Measurements from ENCODE around the gene CHN1. TPM values are rescaled to one million over a fixed set of nuclear protein-coding genes. Genes with fewer than 3 reads are reported as not detected.

CHN1 gene
- polyA plus RNA-seq, 1 donor, result 8.2 TPM

- 89% methylated on average over 3 of the region's 4 CpGs for WGBS (ENCODE audit: insufficient coverage, low lambda C conversion rate)
- no peak for DNase-seq
- peaks cover 3% of the 10 kb centered on the region for H3K4me1 ChIP-seq (ENCODE audit: control insufficient read depth, insufficient read depth, low read length)
- no peaks in the 10 kb centered on the region for H3K27me3 ChIP-seq (ENCODE audit: control insufficient read depth, insufficient read depth, low read length)
- no peak overlapping the region for H3K27ac ChIP-seq (ENCODE audit: low read length)
- no peak overlapping the region for H3K4me3 ChIP-seq (ENCODE audit: low read length)
- H3K9me3 ChIP-seq (ENCODE audit: control insufficient read depth, low read depth, low read length), result no peaks in the 10 kb centered on the region
- H3K36me3 ChIP-seq (ENCODE audit: control insufficient read depth, insufficient read depth, low read length), result no peaks in the 10 kb centered on the region
Observed at GRCh38 chr2:174974131-174974530, 31.1 kb downstream of the CHN1 start.

GRCh38 chr2:174972924-174973323 is 32.3 kb downstream of the CHN1 start:
- no peak overlapping the region for H3K4me3 ChIP-seq (ENCODE audit: low read length)
- no peak for DNase-seq

GRCh38 chr2:174971868-174972781 is 33.1 kb downstream of the CHN1 start:
- no peak overlapping the region for H3K27ac ChIP-seq (ENCODE audit: low read length)
- WGBS (ENCODE audit: insufficient coverage, low lambda C conversion rate), result no CpG with 5 or more reads among the region's 7 CpGs
- H3K4me1 ChIP-seq (ENCODE audit: control insufficient read depth, insufficient read depth, low read length), result peaks cover 3% of the 10 kb centered on the region
- peak; percentile 57 to 82 for DNase-seq
- H3K9me3 ChIP-seq (ENCODE audit: control insufficient read depth, low read depth, low read length), result no peaks in the 10 kb centered on the region
- no peak overlapping the region for H3K4me3 ChIP-seq (ENCODE audit: low read length)
- H3K36me3 ChIP-seq (ENCODE audit: control insufficient read depth, insufficient read depth, low read length), result no peaks in the 10 kb centered on the region
- no peaks in the 10 kb centered on the region for H3K27me3 ChIP-seq (ENCODE audit: control insufficient read depth, insufficient read depth, low read length)

More at GRCh38 chr2:174972924-174973323, 32.3 kb downstream of the CHN1 start:
- H3K36me3 ChIP-seq (ENCODE audit: control insufficient read depth, insufficient read depth, low read length), result no peaks in the 10 kb centered on the region
- H3K27me3 ChIP-seq (ENCODE audit: control insufficient read depth, insufficient read depth, low read length), result no peaks in the 10 kb centered on the region
- no peaks in the 10 kb centered on the region for H3K9me3 ChIP-seq (ENCODE audit: control insufficient read depth, low read depth, low read length)
- H3K27ac ChIP-seq (ENCODE audit: low read length), result no peak overlapping the region
- H3K4me1 ChIP-seq (ENCODE audit: control insufficient read depth, insufficient read depth, low read length), result peaks cover 3% of the 10 kb centered on the region

- no peaks in the 10 kb centered on the region for H3K36me3 ChIP-seq (ENCODE audit: control insufficient read depth, insufficient read depth, low read length)
- H3K4me3 ChIP-seq (ENCODE audit: low read length), result no peak overlapping the region
- no peaks in the 10 kb centered on the region for H3K27me3 ChIP-seq (ENCODE audit: control insufficient read depth, insufficient read depth, low read length)
- WGBS (ENCODE audit: insufficient coverage, low lambda C conversion rate), result 100% methylated on average over 1 of the region's 1 CpG
- no peak for DNase-seq
- peaks cover 3% of the 10 kb centered on the region for H3K4me1 ChIP-seq (ENCODE audit: control insufficient read depth, insufficient read depth, low read length)
- H3K9me3 ChIP-seq (ENCODE audit: control insufficient read depth, low read depth, low read length), result no peaks in the 10 kb centered on the region
- no peak overlapping the region for H3K27ac ChIP-seq (ENCODE audit: low read length)
Observed at GRCh38 chr2:174970092-174970491, 35.1 kb downstream of the CHN1 start.

- Histone ChIP-seq H3K9me3 (ENCODE audit: control insufficient read depth, low read depth, low read length) (no peaks in the 10 kb centered on the region), H3K27me3 (ENCODE audit: control insufficient read depth, insufficient read depth, low read length) (no peaks in the 10 kb centered on the region), H3K4me1 (ENCODE audit: control insufficient read depth, insufficient read depth, low read length) (peaks cover 3% of the 10 kb centered on the region), H3K4me3 (ENCODE audit: low read length) (no peak overlapping the region), H3K27ac (ENCODE audit: low read length) (no peak overlapping the region), H3K36me3 (ENCODE audit: control insufficient read depth, insufficient read depth, low read length) (no peaks in the 10 kb centered on the region)
- WGBS (ENCODE audit: insufficient coverage, low lambda C conversion rate), result 90% methylated on average over 6 of the region's 6 CpGs
- no peak for DNase-seq
Observed at GRCh38 chr2:174969091-174969734, 36.0 kb downstream of the CHN1 start.

GRCh38 chr2:174967691-174968260 is 37.4 kb downstream of the CHN1 start:
- Histone ChIP-seq H3K4me3 (ENCODE audit: low read length) (no peak overlapping the region), H3K4me1 (ENCODE audit: control insufficient read depth, insufficient read depth, low read length) (peaks cover 3% of the 10 kb centered on the region), H3K27me3 (ENCODE audit: control insufficient read depth, insufficient read depth, low read length) (no peaks in the 10 kb centered on the region), H3K36me3 (ENCODE audit: control insufficient read depth, insufficient read depth, low read length) (no peaks in the 10 kb centered on the region), H3K27ac (ENCODE audit: low read length) (no peak overlapping the region), H3K9me3 (ENCODE audit: control insufficient read depth, low read depth, low read length) (no peaks in the 10 kb centered on the region)
- 43% methylated on average over 1 of the region's 3 CpGs for WGBS (ENCODE audit: insufficient coverage, low lambda C conversion rate)
- DNase-seq, result no peak

- Histone ChIP-seq H3K4me1 (ENCODE audit: control insufficient read depth, insufficient read depth, low read length) (no peaks in the 10 kb centered on the region), H3K36me3 (ENCODE audit: control insufficient read depth, insufficient read depth, low read length) (no peaks in the 10 kb centered on the region), H3K9me3 (ENCODE audit: control insufficient read depth, low read depth, low read length) (no peaks in the 10 kb centered on the region), H3K27ac (ENCODE audit: low read length) (no peak overlapping the region), H3K27me3 (ENCODE audit: control insufficient read depth, insufficient read depth, low read length) (no peaks in the 10 kb centered on the region), H3K4me3 (ENCODE audit: low read length) (no peak overlapping the region)
- no peak for DNase-seq
- WGBS (ENCODE audit: insufficient coverage, low lambda C conversion rate), result 91% methylated on average over 1 of the region's 6 CpGs
Observed at GRCh38 chr2:174967086-174967485, 38.1 kb downstream of the CHN1 start.

- Histone ChIP-seq H3K36me3 (ENCODE audit: control insufficient read depth, insufficient read depth, low read length) (no peaks in the 10 kb centered on the region), H3K4me3 (ENCODE audit: low read length) (no peak overlapping the region)
- WGBS (ENCODE audit: insufficient coverage, low lambda C conversion rate), result 75% methylated on average over 4 of the region's 5 CpGs
Observed at GRCh38 chr2:174965992-174966744, 39.0 kb downstream of the CHN1 start.

GRCh38 chr2:174965551-174965950 is 39.6 kb downstream of the CHN1 start:
- H3K4me1 ChIP-seq (ENCODE audit: control insufficient read depth, insufficient read depth, low read length), result no peaks in the 10 kb centered on the region
- no peak for DNase-seq
- H3K27me3 ChIP-seq (ENCODE audit: control insufficient read depth, insufficient read depth, low read length), result no peaks in the 10 kb centered on the region
- H3K4me3 ChIP-seq (ENCODE audit: low read length), result no peak overlapping the region
- no peak overlapping the region for H3K27ac ChIP-seq (ENCODE audit: low read length)
- H3K9me3 ChIP-seq (ENCODE audit: control insufficient read depth, low read depth, low read length), result no peaks in the 10 kb centered on the region
- WGBS (ENCODE audit: insufficient coverage, low lambda C conversion rate), result 76% methylated on average over 3 of the region's 3 CpGs
- H3K36me3 ChIP-seq (ENCODE audit: control insufficient read depth, insufficient read depth, low read length), result no peaks in the 10 kb centered on the region

More at GRCh38 chr2:174965992-174966744, 39.0 kb downstream of the CHN1 start:
- Histone ChIP-seq H3K9me3 (ENCODE audit: control insufficient read depth, low read depth, low read length) (no peaks in the 10 kb centered on the region), H3K4me1 (ENCODE audit: control insufficient read depth, insufficient read depth, low read length) (no peaks in the 10 kb centered on the region), H3K27me3 (ENCODE audit: control insufficient read depth, insufficient read depth, low read length) (no peaks in the 10 kb centered on the region), H3K27ac (ENCODE audit: low read length) (no peak overlapping the region)
- DNase-seq, result no peak

GRCh38 chr2:174964404-174964803 is 40.8 kb downstream of the CHN1 start:
- Histone ChIP-seq H3K36me3 (ENCODE audit: control insufficient read depth, insufficient read depth, low read length) (no peaks in the 10 kb centered on the region), H3K9me3 (ENCODE audit: control insufficient read depth, low read depth, low read length) (no peaks in the 10 kb centered on the region), H3K27ac (ENCODE audit: low read length) (no peak overlapping the region), H3K4me1 (ENCODE audit: control insufficient read depth, insufficient read depth, low read length) (no peaks in the 10 kb centered on the region), H3K4me3 (ENCODE audit: low read length) (no peak overlapping the region), H3K27me3 (ENCODE audit: control insufficient read depth, insufficient read depth, low read length) (no peaks in the 10 kb centered on the region)
- DNase-seq, result no peak
- 60% methylated on average over 1 of the region's 2 CpGs for WGBS (ENCODE audit: insufficient coverage, low lambda C conversion rate)
